ENCODE results near the gene PACSIN1. TPM values are rescaled to one million over a fixed set of nuclear protein-coding genes. Genes with fewer than 3 reads are reported as not detected.

Gene PACSIN1
- total and polyA plus RNA-seq, 2 donors (not counting 3 experiments of a cell fraction or from before 2014, with no cell fraction given): 0.03 TPM; not detected in 1

GRCh38 chr6:34457742-34458735 lies 7.8 kb upstream of the PACSIN1 start:
- H3K9me3 ChIP-seq (replicated peaks; ENCODE audit: control insufficient read depth, insufficient read depth, low read length): no peaks in the 10 kb centered on the region
- CTCF ChIA-PET: interaction anchor here (1.1 to 5.8 kb wide), 5 partner anchors 11 to 783 kb away, joined by 3 to 114 read pairs (median 4); no protein-coding TSS in a partner anchor
- H2AFZ ChIP-seq (ENCODE audit: low read depth, low read length): no peak overlapping the region
- H3K27me3 ChIP-seq (ENCODE audit: control insufficient read depth in 2 of 2, insufficient read depth in 2 of 2, low read length in 2 of 2): peaks cover 0 to 1% of the 10 kb centered on the region in 2 experiments
- H3K36me3 ChIP-seq (ENCODE audit: control insufficient read depth in 2 of 2, extremely low read depth in 1 of 2, insufficient read depth in 2 of 2, low read length in 2 of 2): no peaks in the 10 kb centered on the region
- H4K20me1 ChIP-seq (replicated peaks; ENCODE audit: control insufficient read depth, extremely low read depth, insufficient read depth, low read length): no peaks in the 10 kb centered on the region
- no peak overlapping the region for H3K27ac ChIP-seq (ENCODE audit: insufficient read depth, low read depth, low read length)
- no TSS peak for BruUV-seq (replicated peaks)
- dilution Hi-C loops (cut with MboI; ENCODE audit: extremely low pct_ligation_motif_present, low sequenced_read_pairs) (no loop called here), intact Hi-C loops (cut with micrococcal nuclease) (no loop called here)
- no peak overlapping the region for H3K4me3 ChIP-seq (replicated peaks in 1 of 3; ENCODE audit: insufficient read depth in 1 of 3, low read depth in 1 of 3, low read length in 3 of 3)
- no peak for DNase-seq (ENCODE audit: low read depth, low spot score)
- H3K79me2 ChIP-seq (ENCODE audit: control insufficient read depth, insufficient read depth, low read length): no peaks in the 10 kb centered on the region
- POLR2A ChIA-PET: no interaction called here
- H3K9ac ChIP-seq (replicated peaks; ENCODE audit: extremely low read depth, insufficient read depth, low read length): no peak overlapping the region
- TF ChIP-seq MYC (IDR thresholded peaks at IDR 0.05; ENCODE audit: low read depth, low read length) (no peak), POLR2AphosphoS5 (IDR thresholded peaks at IDR 0.05; ENCODE audit: insufficient read depth, low read depth, low read length) (no peak), JUN (IDR thresholded peaks at IDR 0.05; ENCODE audit: borderline replicate concordance, insufficient read depth, insufficient read length, low read depth) (no peak), POLR2A (IDR thresholded peaks at IDR 0.05; ENCODE audit: low read depth, low read length) (no peak), MAX (IDR thresholded peaks at IDR 0.05; ENCODE audit: insufficient read depth, insufficient read length) (no peak), GATA2 (IDR thresholded peaks at IDR 0.05; ENCODE audit: insufficient read depth, insufficient read length, low read depth, low read length) (no peak)
- FAIRE-seq: no peak
- H3K4me1 ChIP-seq (ENCODE audit: control insufficient read depth, extremely low read depth, insufficient read depth, low read length): no peaks in the 10 kb centered on the region
- H3K4me2 ChIP-seq (ENCODE audit: insufficient read depth, low read length): no peak overlapping the region
- H3K9me1 ChIP-seq (replicated peaks; ENCODE audit: control insufficient read depth, extremely low read depth, insufficient read depth, low read length): no peaks in the 10 kb centered on the region

Data from endothelial cell of umbilical vein (primary cell).